GM18951 (cell line): Measurements from ENCODE around the gene SLC35F4.

ENCODE experiments used
- POLR2A ChIP-seq: IDR thresholded peaks from 4 replicates; pipeline ENCODE4 v1.6.1; 2011; ENCODE audit warnings: mild to moderate bottlenecking; ENCODE audit not compliant: insufficient read length, insufficient read depth; ENCODE audit errors: extremely low read depth
- in situ Hi-C: fragments of 300-500 bp; cut with MboI; formaldehyde crosslinking; loops from one replicate; pipeline ENCODE4 v1.12.0; 2022; ENCODE audit warnings: low sequenced_read_pairs, mixed read lengths, inconsistent platforms; ENCODE audit not compliant: unreplicated experiment

Gene SLC35F4

GRCh38 chr14:57526942-57527341, 338.9 kb downstream of the SLC35F4 start:
- TF ChIP-seq POLR2A, result no peak
- in situ Hi-C loops, result loop anchor here (25.0 kb wide), 2 partner anchors 335 to 535 kb away; partner anchors contain the start of gene SLC35F4

GRCh38 chr14:57519043-57519442, 346.8 kb downstream of the SLC35F4 start:
- in situ Hi-C loops, result no loop called here
- no peak for TF ChIP-seq POLR2A
